Measurements from ENCODE around the gene SRPRA. TPM values are rescaled to one million over a fixed set of nuclear protein-coding genes. Genes with fewer than 3 reads are reported as not detected.

The SRPRA gene
- total and polyA plus RNA-seq, 2 donors (not counting 3 experiments of a cell fraction or from before 2014, with no cell fraction given) = 104 to 116 TPM

DNA sequence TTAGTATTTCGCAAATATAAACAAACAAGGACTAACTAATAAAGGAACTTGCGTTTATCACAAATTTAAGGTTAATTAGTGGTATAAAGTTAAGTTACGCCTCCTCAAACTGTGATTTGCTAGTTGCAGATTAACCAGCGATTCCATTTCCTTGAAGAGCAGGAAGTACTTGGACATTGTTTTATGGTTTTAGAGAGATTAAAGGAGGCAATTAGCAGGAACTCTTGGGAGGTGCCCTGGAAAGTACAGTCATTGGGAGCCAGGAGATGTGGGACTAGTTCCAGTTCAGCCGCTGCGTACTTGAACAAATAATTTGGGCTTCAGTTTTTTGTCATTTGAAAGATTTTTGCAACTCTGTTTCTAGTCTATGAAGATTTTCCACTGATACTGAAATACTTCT lies 53.9 kb downstream of the SRPRA start:
- no peak overlapping the region for H3K4me3 ChIP-seq (replicated peaks in 1 of 3; ENCODE audit: insufficient read depth in 1 of 3, low read depth in 1 of 3, low read length in 3 of 3)
- ChIA-PET POLR2A (interaction anchor here (0.6 kb wide), 1 partner anchor 206 kb away, joined by 3 read pairs; no protein-coding TSS in a partner anchor), CTCF (no interaction called here)
- peaks cover 3% of the 10 kb centered on the region for H4K20me1 ChIP-seq (replicated peaks; ENCODE audit: control insufficient read depth, extremely low read depth, insufficient read depth, low read length)
- no peaks in the 10 kb centered on the region for H3K27me3 ChIP-seq (ENCODE audit: control insufficient read depth in 2 of 2, insufficient read depth in 2 of 2, low read length in 2 of 2)
- peak; percentile 56 for FAIRE-seq
- peak overlapping the region; percentile 43 for H3K4me2 ChIP-seq (ENCODE audit: insufficient read depth, low read length)
- peaks cover 17% of the 10 kb centered on the region for H3K4me1 ChIP-seq (ENCODE audit: control insufficient read depth, extremely low read depth, insufficient read depth, low read length)
- BruUV-seq (replicated peaks) = no TSS peak
- peaks cover 76% of the 10 kb centered on the region for H3K79me2 ChIP-seq (ENCODE audit: control insufficient read depth, insufficient read depth, low read length)
- H3K9me1 ChIP-seq (replicated peaks; ENCODE audit: control insufficient read depth, extremely low read depth, insufficient read depth, low read length) = no peaks in the 10 kb centered on the region
- no peaks in the 10 kb centered on the region for H3K9me3 ChIP-seq (replicated peaks; ENCODE audit: control insufficient read depth, insufficient read depth, low read length)
- no peaks in the 10 kb centered on the region for H3K36me3 ChIP-seq (ENCODE audit: control insufficient read depth in 2 of 2, extremely low read depth in 1 of 2, insufficient read depth in 2 of 2, low read length in 2 of 2)
- dilution Hi-C loops (cut with MboI; ENCODE audit: extremely low pct_ligation_motif_present, low sequenced_read_pairs) (no loop called here), intact Hi-C loops (cut with micrococcal nuclease) (loop anchor here (5.0 kb wide), 1 partner anchor 132 kb away; no protein-coding TSS in a partner anchor)
- DNase-seq (ENCODE audit: low read depth, low spot score) = peak; percentile 51
- H3K9ac ChIP-seq (replicated peaks; ENCODE audit: extremely low read depth, insufficient read depth, low read length) = no peak overlapping the region
- no peak overlapping the region for H2AFZ ChIP-seq (ENCODE audit: low read depth, low read length)
- TF ChIP-seq GATA2 (IDR thresholded peaks at IDR 0.05; ENCODE audit: insufficient read depth, insufficient read length, low read depth, low read length) (no peak), POLR2AphosphoS5 (IDR thresholded peaks at IDR 0.05; ENCODE audit: insufficient read depth, low read depth, low read length) (no peak), POLR2A (IDR thresholded peaks at IDR 0.05; ENCODE audit: low read depth, low read length) (no peak), JUN (IDR thresholded peaks at IDR 0.05; ENCODE audit: borderline replicate concordance, insufficient read depth, insufficient read length, low read depth) (no peak), FOS (IDR thresholded peaks at IDR 0.05; ENCODE audit: borderline replicate concordance, insufficient read depth, low read length) (no peak), MYC (IDR thresholded peaks at IDR 0.05; ENCODE audit: low read depth, low read length) (no peak)
- no peak overlapping the region for H3K27ac ChIP-seq (ENCODE audit: insufficient read depth, low read depth, low read length)

DNA sequence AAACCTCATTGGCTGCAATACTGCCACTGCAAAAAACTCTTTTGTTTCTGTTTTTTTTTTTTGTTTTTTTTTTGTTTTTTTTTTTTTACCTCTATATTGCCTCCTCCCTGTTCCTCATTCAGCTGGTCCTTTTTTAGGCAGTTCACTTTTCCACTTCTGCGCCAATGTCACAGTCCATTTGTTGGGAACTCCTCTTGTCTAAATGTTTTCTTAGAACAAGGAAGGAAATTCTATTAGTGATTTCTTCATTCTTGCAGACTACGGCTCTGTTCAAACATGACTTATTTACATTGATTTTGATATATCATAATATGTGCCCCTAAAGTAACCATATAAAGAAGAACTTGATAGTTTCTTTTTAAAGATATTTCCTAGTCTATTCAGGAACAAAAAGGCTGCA lies 54.3 kb downstream of the SRPRA start:
- Histone ChIP-seq H3K4me1 (ENCODE audit: control insufficient read depth, extremely low read depth, insufficient read depth, low read length) (peaks cover 17% of the 10 kb centered on the region), H3K9ac (replicated peaks; ENCODE audit: extremely low read depth, insufficient read depth, low read length) (no peak overlapping the region), H3K4me2 (ENCODE audit: insufficient read depth, low read length) (peak overlapping the region; percentile 43), H3K27ac (ENCODE audit: insufficient read depth, low read depth, low read length) (no peak overlapping the region), H2AFZ (ENCODE audit: low read depth, low read length) (no peak overlapping the region), H4K20me1 (replicated peaks; ENCODE audit: control insufficient read depth, extremely low read depth, insufficient read depth, low read length) (peaks cover 3% of the 10 kb centered on the region), H3K9me3 (replicated peaks; ENCODE audit: control insufficient read depth, insufficient read depth, low read length) (no peaks in the 10 kb centered on the region), H3K36me3 (ENCODE audit: control insufficient read depth in 2 of 2, extremely low read depth in 1 of 2, insufficient read depth in 2 of 2, low read length in 2 of 2) (peaks cover 0 to 1% of the 10 kb centered on the region in 2 experiments), H3K27me3 (ENCODE audit: control insufficient read depth in 2 of 2, insufficient read depth in 2 of 2, low read length in 2 of 2) (no peaks in the 10 kb centered on the region), H3K4me3 (replicated peaks in 1 of 3; ENCODE audit: insufficient read depth in 1 of 3, low read depth in 1 of 3, low read length in 3 of 3) (no peak overlapping the region), H3K9me1 (replicated peaks; ENCODE audit: control insufficient read depth, extremely low read depth, insufficient read depth, low read length) (no peaks in the 10 kb centered on the region), H3K79me2 (ENCODE audit: control insufficient read depth, insufficient read depth, low read length) (peaks cover 72% of the 10 kb centered on the region)
- ChIA-PET CTCF (interaction anchor here (0.6 kb wide), 1 partner anchor 31 kb away, joined by 3 read pairs; no protein-coding TSS in a partner anchor), POLR2A (no interaction called here)
- FAIRE-seq (no peak), DNase-seq (ENCODE audit: low read depth, low spot score) (no peak)
- intact Hi-C loops (cut with micrococcal nuclease) (loop anchor here (5.0 kb wide), 1 partner anchor 133 kb away; no protein-coding TSS in a partner anchor), dilution Hi-C loops (cut with MboI; ENCODE audit: extremely low pct_ligation_motif_present, low sequenced_read_pairs) (no loop called here)
- no TSS peak for BruUV-seq (replicated peaks)
- TF ChIP-seq FOS (IDR thresholded peaks at IDR 0.05; ENCODE audit: borderline replicate concordance, insufficient read depth, low read length) = no peak
- TF ChIP-seq JUN (IDR thresholded peaks at IDR 0.05; ENCODE audit: borderline replicate concordance, insufficient read depth, insufficient read length, low read depth) = no peak
- TF ChIP-seq EZH2 (IDR thresholded peaks at IDR 0.05; ENCODE audit: borderline replicate concordance, low read depth, low read length, severe bottlenecking) = no peak
- no peak for TF ChIP-seq MYC (IDR thresholded peaks at IDR 0.05; ENCODE audit: low read depth, low read length)
- TF ChIP-seq, protein P1, sequence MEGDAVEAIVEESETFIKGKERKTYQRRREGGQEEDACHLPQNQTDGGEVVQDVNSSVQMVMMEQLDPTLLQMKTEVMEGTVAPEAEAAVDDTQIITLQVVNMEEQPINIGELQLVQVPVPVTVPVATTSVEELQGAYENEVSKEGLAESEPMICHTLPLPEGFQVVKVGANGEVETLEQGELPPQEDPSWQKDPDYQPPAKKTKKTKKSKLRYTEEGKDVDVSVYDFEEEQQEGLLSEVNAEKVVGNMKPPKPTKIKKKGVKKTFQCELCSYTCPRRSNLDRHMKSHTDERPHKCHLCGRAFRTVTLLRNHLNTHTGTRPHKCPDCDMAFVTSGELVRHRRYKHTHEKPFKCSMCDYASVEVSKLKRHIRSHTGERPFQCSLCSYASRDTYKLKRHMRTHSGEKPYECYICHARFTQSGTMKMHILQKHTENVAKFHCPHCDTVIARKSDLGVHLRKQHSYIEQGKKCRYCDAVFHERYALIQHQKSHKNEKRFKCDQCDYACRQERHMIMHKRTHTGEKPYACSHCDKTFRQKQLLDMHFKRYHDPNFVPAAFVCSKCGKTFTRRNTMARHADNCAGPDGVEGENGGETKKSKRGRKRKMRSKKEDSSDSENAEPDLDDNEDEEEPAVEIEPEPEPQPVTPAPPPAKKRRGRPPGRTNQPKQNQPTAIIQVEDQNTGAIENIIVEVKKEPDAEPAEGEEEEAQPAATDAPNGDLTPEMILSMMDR (IDR thresholded peaks at IDR 0.05; ENCODE audit: extremely low read depth in 1 of 2, insufficient read depth in 1 of 2, low read depth in 1 of 2, low read length in 2 of 2) = no peak
- no peak for TF ChIP-seq GATA2 (IDR thresholded peaks at IDR 0.05; ENCODE audit: insufficient read depth, insufficient read length, low read depth, low read length)
- TF ChIP-seq POLR2A (IDR thresholded peaks at IDR 0.05; ENCODE audit: low read depth, low read length) = no peak
- TF ChIP-seq, protein P2, sequence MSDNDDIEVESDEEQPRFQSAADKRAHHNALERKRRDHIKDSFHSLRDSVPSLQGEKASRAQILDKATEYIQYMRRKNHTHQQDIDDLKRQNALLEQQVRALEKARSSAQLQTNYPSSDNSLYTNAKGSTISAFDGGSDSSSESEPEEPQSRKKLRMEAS (IDR thresholded peaks at IDR 0.05; ENCODE audit: insufficient read depth, insufficient read length) = no peak
- no peak for TF ChIP-seq POLR2AphosphoS5 (IDR thresholded peaks at IDR 0.05; ENCODE audit: insufficient read depth, low read depth, low read length)
